GM18511 (cell line): ENCODE results near the gene GNA15.

Source experiments
- ATAC-seq: cut with Tn5 transposase; IDR thresholded peaks from one replicate; pipeline ENCODE4 v1.9.1; 2021; ENCODE audit warnings: mild to moderate bottlenecking, moderate library complexity; ENCODE audit not compliant: unreplicated experiment

GNA15 gene

DNA sequence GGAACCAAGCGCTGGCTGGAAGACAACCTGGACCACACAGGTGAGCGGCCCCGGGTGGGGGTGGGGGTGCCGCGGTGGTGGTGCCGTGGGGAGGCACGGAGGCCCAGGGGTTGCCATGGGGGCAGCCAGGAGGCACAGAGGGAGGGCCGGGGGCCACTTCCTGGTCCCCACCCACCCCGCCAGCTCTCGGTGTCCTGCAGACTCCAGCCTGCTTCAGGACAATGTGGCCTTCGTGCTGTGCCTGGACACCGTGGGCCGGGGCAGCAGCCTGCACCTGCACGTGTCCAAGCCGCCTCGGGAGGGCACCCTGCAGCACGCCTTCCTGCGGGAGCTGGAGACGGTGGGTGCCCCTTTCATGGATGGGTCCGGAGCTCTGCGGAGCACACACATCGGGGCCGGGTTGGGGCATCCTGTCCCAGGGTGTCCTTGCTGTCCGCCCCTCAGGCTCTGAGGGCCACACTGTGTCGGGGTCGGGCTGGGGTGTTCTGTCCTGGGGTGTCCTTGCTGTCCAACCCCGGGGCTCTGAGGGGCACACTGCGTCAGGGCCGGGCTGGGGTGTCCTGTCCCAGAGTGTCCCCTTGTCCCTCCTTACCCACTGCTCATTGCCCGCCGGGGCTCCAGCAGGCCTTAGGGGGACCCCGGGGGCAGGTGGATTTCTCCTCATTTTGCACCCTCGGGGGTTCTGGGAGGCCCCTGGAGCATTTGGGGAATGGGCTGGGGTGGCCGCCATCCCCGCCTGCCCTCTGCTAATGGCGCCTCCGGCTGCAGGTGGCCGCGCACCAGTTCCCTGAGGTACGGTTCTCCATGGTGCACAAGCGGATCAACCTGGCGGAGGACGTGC lies 68.2 kb downstream of the GNA15 start:
- no peak for ATAC-seq

DNA sequence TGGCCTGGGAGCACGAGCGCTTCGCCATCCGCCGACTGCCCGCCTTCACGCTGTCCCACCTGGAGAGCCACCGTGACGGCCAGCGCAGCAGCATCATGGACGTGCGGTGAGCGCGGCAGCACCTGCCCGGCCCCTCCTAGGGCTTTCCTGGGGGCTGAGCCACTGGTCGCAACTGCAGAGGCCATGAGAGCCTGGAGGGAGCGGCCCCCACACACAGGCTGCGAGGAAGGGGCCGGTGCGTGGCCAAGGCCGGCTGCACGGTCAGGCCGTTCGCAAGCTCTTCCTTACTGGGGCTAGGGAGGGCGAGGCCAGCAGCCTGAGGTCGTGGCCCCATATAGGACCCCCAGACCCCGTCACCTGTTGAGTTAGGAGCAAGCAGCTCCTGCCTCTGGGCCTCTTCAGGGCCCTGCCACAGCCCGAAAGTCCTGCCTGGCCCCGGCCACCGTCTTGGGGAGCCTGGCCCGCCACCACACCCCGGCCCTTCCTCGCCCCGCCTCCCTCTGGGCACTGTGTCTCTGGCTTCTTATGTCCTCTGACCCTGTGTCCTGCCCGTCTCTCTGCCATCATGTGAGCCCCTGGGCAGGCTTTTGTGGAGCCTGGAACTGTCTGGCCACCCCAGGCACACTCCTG lies 68.9 kb downstream of the GNA15 start:
- no peak for ATAC-seq

DNA sequence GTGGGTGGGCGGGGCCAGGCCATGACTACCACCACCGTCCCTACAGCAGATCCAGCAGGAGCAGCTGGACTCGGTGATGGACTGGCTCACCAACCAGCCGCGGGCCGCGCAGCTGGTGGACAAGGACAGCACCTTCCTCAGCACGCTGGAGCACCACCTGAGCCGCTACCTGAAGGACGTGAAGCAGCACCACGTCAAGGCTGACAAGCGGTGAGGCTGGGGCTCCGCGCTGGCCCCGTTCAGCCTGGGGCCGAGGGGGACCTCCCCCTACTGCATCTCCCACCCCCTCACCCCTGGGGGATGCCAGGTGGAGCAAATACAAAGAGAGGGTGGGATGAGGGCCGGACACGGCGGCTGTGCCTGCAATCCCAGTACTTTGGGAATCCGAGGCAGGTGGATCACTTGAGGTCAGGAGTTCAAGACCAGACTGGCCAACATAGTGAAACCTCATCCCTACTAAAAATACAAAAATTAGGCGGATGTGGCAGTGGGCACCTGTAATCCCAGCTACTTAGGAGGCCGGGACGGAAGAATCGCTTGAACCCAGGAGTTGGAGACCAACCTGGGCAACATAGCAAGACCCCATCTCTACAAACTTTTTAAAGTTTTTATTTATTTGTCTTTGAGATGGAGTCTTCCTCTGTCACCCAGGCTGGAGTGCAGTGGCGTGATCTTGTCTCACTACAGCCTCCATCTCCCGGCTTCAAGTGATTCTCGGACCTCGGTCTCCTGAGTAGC lies 70.6 kb downstream of the GNA15 start:
- ATAC-seq, result no peak

DNA sequence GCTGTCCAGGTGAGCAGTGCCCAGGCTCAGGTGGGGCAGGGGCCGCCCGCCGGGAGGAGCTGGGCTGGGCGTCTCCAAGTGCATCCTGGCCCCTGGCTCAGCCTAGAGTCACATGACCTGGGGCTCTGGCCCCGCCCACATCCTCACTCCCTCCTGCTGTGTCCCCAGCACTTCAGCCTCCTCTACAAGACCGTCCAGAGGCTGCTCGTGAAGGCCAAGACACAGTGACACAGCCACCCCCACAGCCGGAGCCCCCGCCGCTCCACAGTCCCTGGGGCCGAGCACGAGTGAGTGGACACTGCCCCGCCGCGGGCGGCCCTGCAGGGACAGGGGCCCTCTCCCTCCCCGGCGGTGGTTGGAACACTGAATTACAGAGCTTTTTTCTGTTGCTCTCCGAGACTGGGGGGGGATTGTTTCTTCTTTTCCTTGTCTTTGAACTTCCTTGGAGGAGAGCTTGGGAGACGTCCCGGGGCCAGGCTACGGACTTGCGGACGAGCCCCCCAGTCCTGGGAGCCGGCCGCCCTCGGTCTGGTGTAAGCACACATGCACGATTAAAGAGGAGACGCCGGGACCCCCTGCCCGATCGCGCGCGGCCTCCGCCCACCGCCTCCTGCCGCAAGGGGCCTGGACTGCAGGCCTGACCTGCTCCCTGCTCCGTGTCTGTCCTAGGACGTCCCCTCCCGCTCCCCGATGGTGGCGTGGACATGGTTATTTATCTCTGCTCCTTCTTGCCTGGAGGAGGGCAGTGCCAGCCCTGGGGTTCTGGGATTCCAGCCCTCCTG lies 71.8 kb downstream of the GNA15 start:
- ATAC-seq, result no peak

DNA sequence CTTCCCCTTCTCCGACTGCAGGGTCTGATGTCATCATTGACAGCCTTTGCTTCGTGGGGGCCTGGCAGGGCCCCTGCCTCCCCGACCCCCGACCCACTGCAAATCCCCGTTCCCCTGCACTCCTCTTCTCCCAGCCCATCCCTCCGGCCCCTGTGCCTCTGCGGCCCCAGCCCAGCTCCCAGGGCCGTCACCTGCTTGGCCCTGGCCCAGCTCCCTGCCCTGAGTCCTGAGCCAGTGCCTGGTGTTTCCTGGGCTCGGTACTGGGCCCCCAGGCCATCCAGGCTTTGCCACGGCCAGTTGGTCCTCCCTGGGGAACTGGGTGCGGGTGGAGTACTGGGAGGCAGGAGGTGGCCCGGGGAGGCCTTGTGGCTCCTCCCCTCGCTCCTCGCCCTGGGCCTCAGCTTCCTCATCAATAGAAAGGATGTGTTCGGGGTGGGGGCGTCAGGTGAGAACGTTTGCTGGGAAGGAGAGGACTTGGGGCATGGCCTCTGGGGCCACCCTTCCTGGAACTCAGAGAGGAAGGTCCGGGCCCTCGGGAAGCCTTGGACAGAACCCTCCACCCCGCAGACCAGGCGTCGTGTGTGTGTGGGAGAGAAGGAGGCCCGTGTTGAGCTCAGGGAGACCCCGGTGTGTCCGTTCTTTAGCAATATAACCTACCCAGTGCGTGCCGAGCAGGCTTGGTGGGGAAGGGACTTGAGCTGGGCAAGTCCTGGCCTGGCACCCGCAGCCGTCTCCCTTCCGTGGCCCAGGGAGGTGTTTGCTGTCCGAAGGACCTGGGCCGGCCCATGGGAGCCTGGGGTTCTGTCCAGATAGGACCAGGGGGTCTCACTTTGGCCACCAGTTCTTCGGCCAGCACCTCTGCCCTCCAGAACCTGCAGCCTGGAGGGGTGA lies 72.7 kb downstream of the GNA15 start:
- ATAC-seq, result no peak

DNA sequence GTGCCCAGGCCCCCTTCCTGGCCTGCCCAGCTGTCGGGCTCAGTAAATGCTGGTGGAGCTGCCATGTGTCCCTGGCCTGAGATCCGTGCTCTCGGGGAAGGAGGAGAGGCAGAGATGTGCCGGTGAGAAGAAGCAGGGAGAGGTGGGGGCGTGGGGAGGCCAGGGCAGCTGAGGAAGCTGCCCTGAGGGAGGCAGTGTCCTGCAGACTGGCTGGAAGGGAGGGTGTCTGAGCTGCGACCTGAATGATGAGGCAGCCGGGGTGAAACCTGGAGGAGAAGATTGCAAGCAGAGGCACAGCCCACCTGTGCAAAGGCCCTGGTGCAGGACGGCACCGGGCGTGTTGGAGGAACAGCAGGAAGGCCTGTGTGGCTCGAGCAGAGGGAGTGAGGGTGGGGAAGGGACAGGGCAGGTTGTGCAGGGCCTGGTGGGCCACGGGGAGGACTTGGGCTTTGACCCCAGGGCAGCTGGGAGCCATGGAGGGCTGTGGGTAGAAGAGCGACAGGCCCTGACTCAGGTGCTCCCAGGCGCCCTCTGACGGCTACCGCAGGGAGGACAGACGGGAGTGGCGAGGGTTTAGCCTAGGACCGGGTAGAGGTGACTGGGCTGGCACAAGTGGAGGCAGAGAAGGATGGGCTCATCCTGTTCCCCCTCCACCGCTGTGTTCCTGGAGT lies 74.6 kb downstream of the GNA15 start:
- ATAC-seq, result no peak

DNA sequence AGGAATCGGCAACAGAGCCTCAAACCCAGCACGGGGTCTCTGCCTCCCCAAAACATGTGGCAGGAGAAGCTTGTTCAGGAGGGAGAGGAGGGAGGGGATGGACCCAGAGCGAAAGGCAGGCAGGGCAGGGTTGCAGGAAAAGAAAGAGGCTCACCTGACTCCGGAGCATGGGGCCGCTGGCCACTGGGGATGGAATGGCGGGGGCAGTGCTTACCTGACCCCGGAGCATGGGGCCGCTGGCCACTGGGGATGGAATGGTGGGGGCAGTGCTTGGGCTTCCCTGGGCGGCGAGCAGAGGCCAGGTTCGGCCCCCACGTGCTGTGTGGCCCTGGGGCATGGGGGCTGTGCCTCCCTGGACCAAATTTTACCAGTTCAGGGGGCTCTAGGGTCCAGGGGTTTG lies 75.4 kb downstream of the GNA15 start:
- no peak for ATAC-seq

DNA sequence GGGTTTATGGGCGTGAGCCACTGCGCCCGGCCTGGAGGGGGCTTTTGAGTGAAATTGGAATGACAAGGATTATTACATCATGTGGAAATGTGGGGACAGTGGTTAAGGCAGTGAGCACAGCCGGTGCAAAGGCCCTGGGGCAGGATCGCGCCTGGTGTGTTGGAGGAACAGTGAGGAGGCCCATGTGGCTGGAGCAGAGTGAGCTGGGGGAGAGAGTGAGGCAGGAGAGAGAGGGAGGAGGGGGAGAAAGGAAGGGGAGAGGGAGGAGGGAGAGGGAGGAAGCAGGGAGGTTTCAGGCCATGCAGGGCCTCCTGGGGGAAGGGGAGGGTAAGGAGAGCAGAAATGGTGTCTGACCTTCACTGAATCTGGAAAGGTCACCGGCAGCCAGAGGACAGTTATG lies 77.3 kb downstream of the GNA15 start:
- ATAC-seq, result no peak
